Activated CD8-positive, alpha-beta memory T cell treated with anti-CD3 and anti-CD28 coated beads for 4 hours (primary cell): ENCODE measurements around the gene ADAT3.

Source experiments
- DNase-seq, 2 donors: peaks; one replicate each; pipeline ENCODE4 v3.0.0-alpha.2; 2020; ENCODE audit warnings: low read depth in 2 of 2

ADAT3 gene

GRCh38 chr19:1912760-1913505 is 7.7 kb downstream of the ADAT3 start:
- DNase-seq: no peak

- no peak for DNase-seq
These were observed 8.8 kb downstream of the ADAT3 start for GRCh38 chr19:1913781-1914577.

- DNase-seq: no peak
These were observed 9.7 kb downstream of the ADAT3 start for GRCh38 chr19:1914826-1915341.

DNA sequence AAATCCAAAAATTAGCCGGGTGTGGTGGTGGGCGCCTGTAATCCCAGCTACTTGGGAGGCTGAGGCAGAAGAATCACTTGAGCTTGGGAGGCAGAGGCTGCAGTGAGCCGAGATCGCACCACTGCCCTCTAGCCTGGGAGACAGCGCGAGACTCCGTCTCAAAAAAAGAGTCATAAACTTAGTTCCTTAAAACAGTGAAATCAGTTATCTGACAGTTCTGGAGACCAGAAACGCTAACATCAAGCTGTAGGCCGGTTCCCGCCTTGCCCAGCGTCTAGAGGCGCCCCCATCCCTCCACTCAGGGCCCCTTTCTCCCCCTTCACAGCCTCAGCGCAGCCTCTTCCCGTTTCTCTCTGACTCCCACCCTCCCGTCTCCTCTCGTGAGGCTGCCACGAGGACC is 11.9 kb downstream of the ADAT3 start:
- DNase-seq: no peak

GRCh38 chr19:1917926-1918325 is 12.7 kb downstream of the ADAT3 start:
- no peak for DNase-seq

DNA sequence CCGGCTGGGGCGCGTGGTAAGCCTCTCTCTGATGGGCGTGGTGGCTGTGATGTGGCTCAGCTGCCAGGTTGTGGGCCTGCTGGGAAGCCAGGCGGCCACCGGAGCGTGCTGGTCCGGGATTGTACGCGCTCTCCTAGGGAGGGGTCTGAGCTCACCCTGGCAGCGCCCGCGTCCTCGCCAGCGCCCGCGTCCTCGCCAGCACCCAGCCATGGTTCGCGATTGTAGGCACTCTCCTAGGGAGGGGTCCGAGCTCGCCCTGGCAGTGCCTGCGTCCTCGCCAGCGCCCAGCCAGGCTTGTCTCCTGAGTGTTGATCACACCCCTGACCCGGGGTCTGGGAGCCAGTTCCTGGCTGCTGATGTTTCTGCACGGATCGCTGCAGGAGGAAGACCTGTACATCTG is 13.8 kb downstream of the ADAT3 start:
- no peak for DNase-seq

GRCh38 chr19:1920644-1921043 is 15.4 kb downstream of the ADAT3 start:
- no peak for DNase-seq

DNA sequence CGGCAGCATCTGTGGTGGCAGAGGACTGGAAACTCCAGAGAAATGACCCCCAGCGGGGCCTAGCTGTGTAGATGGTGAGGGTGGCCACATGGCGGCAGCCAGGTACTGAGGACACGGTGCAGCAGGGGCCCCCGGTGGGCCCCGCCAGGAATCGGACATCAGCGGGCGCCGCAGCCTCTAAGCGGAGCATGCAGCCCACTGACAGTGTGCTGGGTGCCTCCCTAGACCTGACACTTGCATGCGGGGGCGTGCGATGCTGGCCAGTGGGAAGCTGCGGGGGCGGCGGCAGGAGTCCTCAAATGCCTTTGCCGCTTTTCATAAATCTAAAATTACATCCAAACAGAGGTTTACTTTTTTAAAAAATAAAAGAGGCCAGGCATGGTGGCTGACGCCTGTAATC is 16.1 kb downstream of the ADAT3 start:
- DNase-seq: no peak

GRCh38 chr19:1921825-1922224 is 16.6 kb downstream of the ADAT3 start:
- DNase-seq: no peak

GRCh38 chr19:1922803-1923202 is 17.6 kb downstream of the ADAT3 start:
- DNase-seq: no peak

- no peak for DNase-seq
These were observed 18.1 kb downstream of the ADAT3 start for GRCh38 chr19:1923319-1923718.

- no peak for DNase-seq
These were observed 19.2 kb downstream of the ADAT3 start for GRCh38 chr19:1924320-1924961.

DNA sequence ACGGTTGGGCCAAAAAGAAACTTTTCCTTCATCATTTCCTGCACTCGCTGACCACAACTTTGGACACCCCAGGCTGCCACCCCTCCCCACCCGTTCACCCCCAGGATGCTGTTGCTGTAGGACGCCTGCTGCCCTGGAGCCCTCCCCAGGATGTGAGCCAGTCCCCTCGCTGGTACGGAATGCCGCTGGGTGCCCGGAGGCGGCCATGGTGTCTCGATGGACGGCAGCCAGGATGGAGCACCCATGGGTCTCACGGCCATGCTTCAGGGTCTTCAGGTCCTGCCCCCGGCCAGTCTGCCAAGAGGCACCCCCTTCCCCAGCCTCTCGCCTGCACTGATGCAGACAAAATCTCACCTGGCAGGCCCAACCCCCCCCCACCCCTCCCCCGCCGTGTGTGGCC is 20.3 kb downstream of the ADAT3 start:
- no peak for DNase-seq

- DNase-seq: peak; percentile 52 to 69
These were observed 24.0 kb downstream of the ADAT3 start for GRCh38 chr19:1929021-1929742.

DNA sequence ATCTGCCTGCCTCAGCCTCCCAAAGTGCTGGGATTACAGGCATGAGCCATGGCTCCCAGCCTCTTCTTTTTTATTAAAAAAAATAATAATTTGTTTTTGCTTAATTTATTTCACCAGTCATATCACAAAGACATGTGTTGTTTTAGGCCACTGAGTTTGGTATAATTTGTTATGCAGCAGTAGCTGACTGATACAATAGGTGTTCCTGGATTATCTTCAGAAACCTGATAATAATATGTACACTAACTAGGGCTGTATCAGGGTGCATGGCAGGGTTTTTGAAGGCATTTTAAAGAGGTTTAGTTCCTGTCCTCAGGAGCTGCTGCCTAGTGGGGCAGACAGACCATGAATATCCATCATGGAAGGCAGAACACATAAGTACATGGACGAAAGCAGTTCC is 26.2 kb downstream of the ADAT3 start:
- no peak for DNase-seq

DNA sequence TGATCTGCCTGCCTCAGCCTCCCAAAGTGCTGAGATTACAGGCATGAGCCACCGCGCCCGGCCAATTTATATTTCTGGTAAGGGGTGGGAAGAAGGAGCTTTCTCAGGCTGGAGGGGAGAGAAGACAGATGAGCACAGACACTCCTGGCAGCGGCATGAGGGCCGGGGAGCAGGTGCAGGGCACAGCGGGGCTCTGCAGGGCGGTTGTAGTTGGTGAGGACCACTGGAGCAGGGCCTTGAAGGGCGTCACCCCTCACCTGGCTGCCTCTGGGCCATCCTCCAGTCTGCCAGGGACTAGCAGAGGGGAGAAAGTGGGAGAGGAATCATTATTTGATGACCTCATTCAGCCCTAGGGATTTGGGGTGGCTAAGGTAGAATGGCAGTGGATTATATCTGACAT is 27.2 kb downstream of the ADAT3 start:
- no peak for DNase-seq

GRCh38 chr19:1933244-1933643 is 28.0 kb downstream of the ADAT3 start:
- no peak for DNase-seq

- no peak for DNase-seq
These were observed 28.7 kb downstream of the ADAT3 start for GRCh38 chr19:1933942-1934341.

DNA sequence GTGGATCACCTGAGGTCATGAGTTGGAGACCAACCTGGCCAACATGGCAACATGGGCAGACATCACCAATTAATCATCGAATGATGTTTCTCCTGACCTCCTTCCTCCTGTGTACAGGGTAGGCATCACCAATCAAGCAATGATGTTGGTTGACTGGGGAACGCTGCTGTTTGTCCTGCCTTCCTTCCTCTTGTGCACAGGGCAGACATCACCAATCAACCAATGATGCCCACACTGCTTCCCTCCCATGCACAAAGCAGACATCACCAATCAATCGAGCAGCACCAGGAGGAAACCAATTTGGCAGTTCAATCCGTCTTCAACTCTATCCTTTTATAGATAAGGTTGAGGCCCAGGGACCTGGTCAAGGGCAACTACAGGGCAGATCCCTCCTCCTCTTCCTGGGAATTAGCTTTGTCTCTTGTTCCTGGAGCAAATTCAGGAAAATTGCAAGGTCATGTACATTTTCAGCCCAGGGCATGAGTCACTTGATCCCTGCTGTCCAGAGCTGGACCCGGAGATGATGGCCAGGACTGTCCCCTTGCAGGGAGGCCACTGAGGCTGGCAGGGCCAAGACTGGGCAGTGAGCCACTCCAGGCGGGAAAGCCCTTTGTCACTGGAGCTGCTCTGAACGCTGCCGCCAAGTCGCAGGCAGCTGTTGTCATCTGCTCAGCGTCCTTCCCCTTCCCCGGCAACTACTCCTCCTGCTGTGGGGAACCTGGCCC is 30.4 kb downstream of the ADAT3 start:
- DNase-seq: no peak

- no peak for DNase-seq
These were observed 31.2 kb downstream of the ADAT3 start for GRCh38 chr19:1936430-1936829.

- DNase-seq: no peak
These were observed 31.9 kb downstream of the ADAT3 start for GRCh38 chr19:1936916-1937610.
